Body of pancreas (tissue), 4 donors: ENCODE data around the gene EGLN1. TPM values are rescaled to one million over a fixed set of nuclear protein-coding genes. Genes with fewer than 3 reads are reported as not detected.

ENCODE experiments used
- ATAC-seq: fragments of 150-250 bp; one replicate; pipeline ENCODE4 v1.9.1; 2016
- DNase-seq, 4 donors: peaks; one replicate each; pipeline ENCODE4 v3.0.0-alpha.2; 2019
- H3K27ac ChIP-seq, 4 donors: fragments of 200-600 bp; sonication (generic); 1 replicate in 3 of 4; 2 replicates in 1 of 4; pipeline versions ENCODE4 v1.5.1 to v1.6.1; 2016 to 2019; ENCODE audit warnings: mild to moderate bottlenecking in 1 of 4, mixed read lengths in 1 of 4, moderate library complexity in 1 of 4
- H3K27me3 ChIP-seq, 2 donors: fragments of 200-600 bp; sonication (generic); one replicate each; pipeline ENCODE4 v1.6.0; 2016; ENCODE audit warnings: mild to moderate bottlenecking in 1 of 2
- H3K36me3 ChIP-seq, 2 donors: fragments of 200-600 bp; sonication (generic); replicated peaks in 1 of 2; 2 replicates each; pipeline ENCODE4 v1.5.1; 2016; ENCODE audit warnings: low read depth in 2 of 2; ENCODE audit not compliant: insufficient read depth in 1 of 2
- H3K4me1 ChIP-seq: fragments of 200-600 bp; sonication (generic); one replicate; pipeline ENCODE4 v1.6.0; 2016
- H3K4me3 ChIP-seq, 2 donors: fragments of 200-600 bp; sonication (generic); 1 replicate in 1 of 2; 2 replicates in 1 of 2; pipeline ENCODE4 v1.5.1; 2016 to 2019
- H3K9me3 ChIP-seq, 3 donors: fragments of 200-600 bp; sonication (generic); 1 replicate in 2 of 3; 2 replicates in 1 of 3; pipeline ENCODE4 v1.5.1; 2016
- CTCF ChIP-seq, 7 experiments: fragments of 450-650 bp in 4 of 7; fragments of 200-600 bp in 3 of 7; sonication (generic) in 3 of 7; IDR thresholded peaks; one replicate each; pipeline ENCODE4 v1.5.1; 2016 to 2019; ENCODE audit warnings: antibody characterized with exemption in 7 of 7
- POLR2A ChIP-seq, 3 donors: fragments of 450-650 bp; IDR thresholded peaks; one replicate each; pipeline ENCODE4 v1.6.1; 2016; ENCODE audit warnings: antibody characterized with exemption in 3 of 3, mild to moderate bottlenecking in 2 of 3
- WGBS, 2 donors: methylation state at CpG; one replicate each; pipeline ENCODE4 v1.1.5; 2017; 5-methylcytosine and 5-hydroxymethylcytosine counted together
- intact Hi-C: fragments of 100-400 bp; cut with DNase I; formaldehyde crosslinking; loops from one replicate; pipeline ENCODE4 v1.15.1; 2023
- total RNA-seq, 2 donors: library from RNA; depleted of rRNA; stranded (reverse); fragments of >200 nt; gene quantifications; one replicate each; pipeline ENCODE4 v1.1.0, GENCODE V29; 2016

The EGLN1 gene
- total RNA-seq, 2 donors from 2014 or later: 37.6 to 42.2 TPM

GRCh38 chr1:231324660-231325059, 97.4 kb downstream of the EGLN1 start:
- Histone ChIP-seq H3K4me1 (peaks cover 11% of the 10 kb centered on the region), H3K27me3 (no peaks in the 10 kb centered on the region), H3K27ac (no peak overlapping the region), H3K9me3 (no peaks in the 10 kb centered on the region), H3K36me3 (no peaks in the 10 kb centered on the region), H3K4me3 (no peak overlapping the region)
- ATAC-seq: no peak
- no peak for DNase-seq
- intact Hi-C loops: no loop called here
- 79 to 86% methylated on average over 5 of the region's 5 CpGs for WGBS, 2 donors
- TF ChIP-seq POLR2A (IDR thresholded peaks at IDR 0.05) (no peak), CTCF (IDR thresholded peaks at IDR 0.05) (no peak)

DNA sequence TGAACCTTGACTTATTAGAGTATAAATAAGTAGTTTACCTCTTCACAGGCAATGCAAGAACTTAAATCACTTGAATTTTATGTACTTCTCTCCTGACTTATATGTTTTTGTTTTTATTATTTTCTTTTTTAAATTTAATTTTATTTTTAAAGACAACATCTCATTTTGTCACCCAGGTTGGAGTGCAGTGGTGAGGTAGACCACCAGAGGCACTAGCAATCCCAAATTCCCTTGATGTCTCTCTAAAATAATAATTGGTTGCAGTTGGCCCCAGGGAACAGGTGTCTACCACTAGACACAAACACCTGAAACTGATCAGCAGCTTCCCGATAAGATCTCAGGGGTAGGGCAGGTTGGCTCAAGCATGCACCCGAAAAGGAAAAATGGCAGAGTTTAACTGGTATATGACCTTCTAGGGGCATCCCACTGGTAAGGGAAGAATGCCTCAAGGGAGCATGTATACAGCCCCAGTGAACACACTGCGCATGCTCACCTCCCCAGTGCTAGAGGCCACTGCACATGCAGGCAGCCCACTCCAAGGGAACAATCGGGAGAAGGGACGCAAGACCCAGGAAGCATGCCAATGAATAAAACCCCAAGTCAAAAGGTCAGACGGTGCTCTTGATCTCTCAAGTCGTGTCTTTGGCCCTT, 99.1 kb downstream of the EGLN1 start:
- H3K4me3 ChIP-seq: no peak overlapping the region
- WGBS, 2 donors: 76 to 83% methylated on average over 7 of the region's 7 CpGs
- H3K4me1 ChIP-seq: peaks cover 11% of the 10 kb centered on the region
- H3K36me3 ChIP-seq: no peaks in the 10 kb centered on the region
- no peak overlapping the region for H3K27ac ChIP-seq
- TF ChIP-seq CTCF (IDR thresholded peaks at IDR 0.05) (no peak), POLR2A (IDR thresholded peaks at IDR 0.05) (no peak)
- intact Hi-C loops: no loop called here
- no peaks in the 10 kb centered on the region for H3K27me3 ChIP-seq
- ATAC-seq: no peak
- DNase-seq: no peak
- no peaks in the 10 kb centered on the region for H3K9me3 ChIP-seq

DNA sequence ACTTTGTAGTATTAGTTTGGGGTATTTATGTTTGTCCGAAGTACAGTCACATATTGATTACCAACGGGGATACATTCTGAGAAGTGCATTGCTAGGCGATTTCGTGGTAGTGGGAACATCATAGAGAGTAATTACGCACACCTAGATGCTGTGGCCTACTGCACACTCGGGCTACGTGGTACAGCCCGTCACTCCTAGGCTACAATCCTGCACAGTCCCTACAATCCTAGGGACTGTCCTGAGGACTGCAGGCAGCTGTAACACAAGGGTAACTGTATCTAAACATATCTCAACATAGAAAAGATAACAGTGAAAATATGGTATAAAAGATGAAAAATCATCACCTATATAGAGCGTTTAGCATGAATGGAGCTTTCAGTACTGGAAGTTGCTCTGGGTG, 103.0 kb downstream of the EGLN1 start:
- DNase-seq (no peak), ATAC-seq (no peak)
- 77 to 89% methylated on average over 9 of the region's 9 CpGs for WGBS, 2 donors

GRCh38 chr1:231318568-231318967, 103.5 kb downstream of the EGLN1 start:
- H3K27me3 ChIP-seq: no peaks in the 10 kb centered on the region
- no peak overlapping the region for H3K27ac ChIP-seq
- H3K36me3 ChIP-seq: no peaks in the 10 kb centered on the region
- no peak for ATAC-seq
- no peaks in the 10 kb centered on the region for H3K4me1 ChIP-seq
- WGBS, 2 donors: 81% methylated on average over 4 of the region's 4 CpGs
- H3K9me3 ChIP-seq: no peaks in the 10 kb centered on the region
- H3K4me3 ChIP-seq: no peak overlapping the region
- intact Hi-C loops: no loop called here
- no peak for TF ChIP-seq CTCF (IDR thresholded peaks at IDR 0.05)
- TF ChIP-seq POLR2A (IDR thresholded peaks at IDR 0.05): no peak
- DNase-seq: no peak

More for the DNA sequence above, 103.0 kb downstream of the EGLN1 start:
- Histone ChIP-seq H3K9me3 (no peaks in the 10 kb centered on the region), H3K4me1 (no peaks in the 10 kb centered on the region), H3K27ac (no peak overlapping the region), H3K4me3 (no peak overlapping the region), H3K27me3 (no peaks in the 10 kb centered on the region), H3K36me3 (no peaks in the 10 kb centered on the region)
- intact Hi-C loops: no loop called here
- TF ChIP-seq CTCF (IDR thresholded peaks at IDR 0.05) (no peak), POLR2A (IDR thresholded peaks at IDR 0.05) (no peak)

GRCh38 chr1:231318015-231318355, 104.1 kb downstream of the EGLN1 start:
- 87 to 92% methylated on average over 15 of the region's 15 CpGs for WGBS, 2 donors
- DNase-seq (no peak), ATAC-seq (no peak)
- TF ChIP-seq CTCF (IDR thresholded peaks at IDR 0.05) (no peak), POLR2A (IDR thresholded peaks at IDR 0.05) (no peak)
- Histone ChIP-seq H3K4me1 (no peaks in the 10 kb centered on the region), H3K9me3 (no peaks in the 10 kb centered on the region), H3K27ac (no peak overlapping the region), H3K36me3 (no peaks in the 10 kb centered on the region), H3K27me3 (no peaks in the 10 kb centered on the region), H3K4me3 (no peak overlapping the region)
- intact Hi-C loops: no loop called here
